BLaER1 (cell line): Measurements from ENCODE around the gene ULBP3.
A peak's percentile ranks its signal among the peaks of the same experiment; 100 is the strongest.

Experiments used
- H3K27ac ChIP-seq: shearing (Covaris generic); formaldehyde crosslinking; 2 replicates; pipeline ENCODE4 v1.8.1; 2022
- H3K27me3 ChIP-seq: shearing (Covaris generic); formaldehyde crosslinking; 2 replicates; pipeline ENCODE4 v1.8.1; 2022
- H3K36me3 ChIP-seq: shearing (Covaris generic); formaldehyde crosslinking; 2 replicates; pipeline ENCODE4 v1.8.1; 2022
- H3K4me1 ChIP-seq: shearing (Covaris generic); formaldehyde crosslinking; 2 replicates; pipeline ENCODE4 v1.8.1; 2022
- H3K4me2 ChIP-seq: shearing (Covaris generic); formaldehyde crosslinking; 2 replicates; pipeline ENCODE4 v1.8.1; 2022
- H3K4me3 ChIP-seq: shearing (Covaris generic); formaldehyde crosslinking; 2 replicates; pipeline ENCODE4 v1.8.1; 2022
- H3K9ac ChIP-seq: shearing (Covaris generic); formaldehyde crosslinking; 2 replicates; pipeline ENCODE4 v1.8.1; 2022
- H3K9me3 ChIP-seq: shearing (Covaris generic); formaldehyde crosslinking; 2 replicates; pipeline ENCODE4 v1.8.1; 2022
- H4K20me1 ChIP-seq: shearing (Covaris generic); formaldehyde crosslinking; 2 replicates; pipeline ENCODE4 v1.8.1; 2022
- Cebpa-rat ChIP-seq: shearing (Covaris generic); IDR thresholded peaks from 2 replicates; pipeline ENCODE4 v1.8.1; 2022

Gene ULBP3

DNA sequence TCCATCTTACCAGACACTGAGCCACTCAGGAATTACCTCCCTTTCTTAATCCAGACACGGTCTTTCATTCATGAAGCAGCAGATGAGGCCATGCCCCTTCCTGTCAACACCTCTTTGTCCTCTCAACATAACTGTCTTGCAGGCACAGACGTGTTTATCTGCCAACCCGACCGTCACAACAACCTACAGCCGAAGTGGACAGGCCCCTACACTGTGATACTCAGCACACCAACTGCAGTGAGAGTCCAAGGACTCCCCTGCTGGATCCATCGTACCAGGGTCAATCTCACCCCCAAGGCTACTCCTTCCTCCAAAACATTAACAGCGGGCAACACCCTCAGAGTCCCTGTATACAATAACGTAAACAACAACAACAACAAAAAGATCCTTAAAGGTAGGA lies 30.6 kb upstream of the ULBP3 start:
- Histone ChIP-seq H3K9ac (no peak overlapping the region), H3K4me1 (peaks cover 17% of the 10 kb centered on the region), H3K27me3 (no peaks in the 10 kb centered on the region), H3K27ac (no peak overlapping the region), H3K4me3 (no peak overlapping the region), H3K4me2 (no peak overlapping the region), H4K20me1 (no peaks in the 10 kb centered on the region), H3K36me3 (no peaks in the 10 kb centered on the region), H3K9me3 (peaks cover 16% of the 10 kb centered on the region)
- no peak for TF ChIP-seq Cebpa-rat

DNA sequence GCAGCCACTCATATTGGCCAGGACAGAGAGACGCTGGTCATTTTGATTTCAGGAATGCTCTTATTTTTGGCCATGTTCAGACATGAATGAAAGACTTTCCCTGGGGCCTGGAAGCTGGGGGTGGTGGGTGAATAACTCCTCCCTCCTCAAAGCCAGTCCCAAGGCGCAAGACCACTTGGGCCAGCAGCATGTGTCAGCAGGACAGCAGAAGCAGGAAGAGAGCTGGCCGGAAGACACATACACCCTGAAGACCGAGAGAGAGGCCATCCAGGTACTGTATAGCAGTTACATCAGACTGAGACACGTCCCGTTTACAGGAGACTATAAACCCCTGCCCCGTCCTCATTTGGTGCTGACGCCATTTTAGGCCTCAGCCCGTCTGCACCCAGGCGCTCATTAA lies 29.2 kb upstream of the ULBP3 start:
- peaks cover 31% of the 10 kb centered on the region for H3K4me1 ChIP-seq
- H3K9ac ChIP-seq, result no peak overlapping the region
- peaks cover 16% of the 10 kb centered on the region for H3K9me3 ChIP-seq
- H3K4me2 ChIP-seq, result no peak overlapping the region
- no peaks in the 10 kb centered on the region for H3K36me3 ChIP-seq
- H3K4me3 ChIP-seq, result no peak overlapping the region
- no peaks in the 10 kb centered on the region for H3K27me3 ChIP-seq
- no peak overlapping the region for H3K27ac ChIP-seq
- H4K20me1 ChIP-seq, result no peaks in the 10 kb centered on the region
- TF ChIP-seq Cebpa-rat, result no peak

DNA sequence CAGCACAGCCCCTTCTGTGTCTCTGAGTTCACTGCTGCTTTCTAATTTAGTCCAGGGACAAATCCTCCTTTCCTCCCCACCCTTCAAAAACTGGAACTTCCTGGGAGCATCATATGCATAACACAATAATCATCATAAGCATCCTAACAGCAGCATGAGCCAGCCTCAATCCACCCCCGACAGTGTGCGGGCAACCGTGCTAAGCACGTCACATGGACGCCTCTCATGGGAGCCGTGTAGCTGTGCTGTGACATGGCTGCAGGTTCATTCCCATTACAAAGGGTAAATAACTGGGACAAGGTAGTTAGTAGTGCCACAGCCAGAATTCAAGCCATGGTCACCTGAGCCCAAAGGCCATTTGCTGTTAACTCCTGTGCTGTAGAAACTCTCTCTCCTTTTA lies 24.5 kb upstream of the ULBP3 start:
- peaks cover under 1% of the 10 kb centered on the region; the same call in 1 of the 2 replicates for H3K9me3 ChIP-seq
- no peak overlapping the region for H3K4me3 ChIP-seq
- peak overlapping the region; percentile 63 for H3K4me2 ChIP-seq
- H3K36me3 ChIP-seq, result no peaks in the 10 kb centered on the region
- H4K20me1 ChIP-seq, result no peaks in the 10 kb centered on the region
- no peak for TF ChIP-seq Cebpa-rat
- H3K27ac ChIP-seq, result no peak overlapping the region
- H3K4me1 ChIP-seq, result peaks cover 38% of the 10 kb centered on the region
- H3K27me3 ChIP-seq, result no peaks in the 10 kb centered on the region
- H3K9ac ChIP-seq, result no peak overlapping the region

DNA sequence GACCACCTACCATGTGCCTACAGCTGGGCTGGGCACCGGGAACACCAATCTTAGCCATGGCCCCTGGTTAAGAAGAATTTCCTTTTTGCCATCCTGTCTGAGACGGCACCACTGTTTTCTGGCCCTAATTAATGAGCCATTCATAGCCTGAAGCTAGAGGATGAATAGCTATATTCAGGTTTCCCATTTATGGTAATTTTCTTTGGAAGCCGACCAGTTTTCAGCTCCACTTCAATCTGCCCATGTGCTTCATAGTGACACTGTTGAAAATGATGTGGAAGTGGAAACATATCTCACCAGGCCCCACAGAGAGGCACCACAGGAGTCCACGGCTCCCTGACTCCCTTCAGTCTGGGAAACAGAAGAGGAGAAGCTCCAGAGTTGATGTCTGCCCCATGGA lies 22.6 kb upstream of the ULBP3 start:
- H3K36me3 ChIP-seq, result no peaks in the 10 kb centered on the region
- H3K9me3 ChIP-seq, result no peaks in the 10 kb centered on the region
- H3K4me3 ChIP-seq, result no peak overlapping the region
- peaks cover 38% of the 10 kb centered on the region for H3K4me1 ChIP-seq
- no peaks in the 10 kb centered on the region for H3K27me3 ChIP-seq
- H3K4me2 ChIP-seq, result no peak overlapping the region
- no peaks in the 10 kb centered on the region for H4K20me1 ChIP-seq
- H3K9ac ChIP-seq, result no peak overlapping the region
- TF ChIP-seq Cebpa-rat, result no peak
- H3K27ac ChIP-seq, result no peak overlapping the region

DNA sequence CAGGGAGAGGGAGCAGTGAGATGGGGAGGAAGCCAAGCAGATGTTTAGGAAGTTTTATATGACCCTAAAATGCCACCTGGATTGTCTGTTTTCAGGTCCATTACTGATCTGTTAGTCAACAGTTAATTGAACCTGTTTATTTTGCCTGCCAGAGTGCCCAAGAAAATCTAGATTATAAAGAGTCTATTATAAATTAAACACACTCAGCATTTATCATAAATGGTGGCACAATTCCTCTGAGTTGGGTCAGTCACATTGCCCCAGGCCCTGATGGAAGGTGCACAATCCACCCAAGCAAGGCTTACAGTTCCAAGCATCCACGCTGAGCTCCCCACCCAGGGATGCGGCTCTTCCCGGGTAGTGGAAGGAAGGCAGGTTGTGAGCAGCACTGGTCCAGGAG lies 21.4 kb upstream of the ULBP3 start:
- TF ChIP-seq Cebpa-rat, result no peak
- H3K4me3 ChIP-seq, result no peak overlapping the region
- no peak overlapping the region for H3K4me2 ChIP-seq
- no peak overlapping the region for H3K9ac ChIP-seq
- H3K27ac ChIP-seq, result no peak overlapping the region
- no peaks in the 10 kb centered on the region for H3K9me3 ChIP-seq
- H3K27me3 ChIP-seq, result no peaks in the 10 kb centered on the region
- no peaks in the 10 kb centered on the region for H3K36me3 ChIP-seq
- H4K20me1 ChIP-seq, result no peaks in the 10 kb centered on the region
- peaks cover 29% of the 10 kb centered on the region for H3K4me1 ChIP-seq

DNA sequence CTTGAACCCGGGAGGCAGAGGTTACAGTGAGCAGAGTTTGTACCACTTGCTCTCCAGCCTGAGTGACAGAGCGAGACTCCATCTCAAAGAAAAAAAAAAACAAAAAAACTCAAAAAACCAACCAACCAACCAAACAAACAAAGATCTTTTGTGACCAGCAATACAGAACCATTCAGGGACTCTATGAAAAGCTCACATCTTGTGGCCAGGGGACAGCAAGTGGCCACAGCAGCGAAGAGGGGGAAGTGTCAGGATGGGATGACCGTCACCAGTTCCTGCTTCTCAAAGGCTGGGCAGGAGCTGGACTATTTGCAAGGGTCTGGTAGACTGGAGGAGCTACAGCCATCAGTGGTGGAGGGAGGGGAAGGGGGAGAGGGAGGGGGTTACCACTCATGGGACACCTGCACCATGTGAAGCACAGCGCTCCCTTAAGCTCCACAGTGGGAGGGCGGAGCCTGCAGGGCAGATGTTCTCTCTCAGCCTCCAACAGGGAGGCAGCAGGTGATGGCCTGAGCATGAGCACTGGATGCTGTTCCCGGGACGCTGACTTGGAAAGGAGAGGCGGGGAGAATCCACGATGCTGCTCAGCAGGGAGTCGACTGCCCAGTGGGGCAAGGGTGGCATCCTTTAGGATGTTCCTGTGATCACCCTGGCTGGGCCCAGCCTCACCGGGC lies 19.7 kb upstream of the ULBP3 start:
- H3K36me3 ChIP-seq, result no peaks in the 10 kb centered on the region
- TF ChIP-seq Cebpa-rat, result no peak
- no peak overlapping the region for H3K27ac ChIP-seq
- no peaks in the 10 kb centered on the region for H3K9me3 ChIP-seq
- no peak overlapping the region for H3K4me3 ChIP-seq
- no peak overlapping the region for H3K9ac ChIP-seq
- H3K4me2 ChIP-seq, result no peak overlapping the region
- H3K27me3 ChIP-seq, result no peaks in the 10 kb centered on the region
- H3K4me1 ChIP-seq, result peaks cover 18% of the 10 kb centered on the region
- H4K20me1 ChIP-seq, result no peaks in the 10 kb centered on the region

DNA sequence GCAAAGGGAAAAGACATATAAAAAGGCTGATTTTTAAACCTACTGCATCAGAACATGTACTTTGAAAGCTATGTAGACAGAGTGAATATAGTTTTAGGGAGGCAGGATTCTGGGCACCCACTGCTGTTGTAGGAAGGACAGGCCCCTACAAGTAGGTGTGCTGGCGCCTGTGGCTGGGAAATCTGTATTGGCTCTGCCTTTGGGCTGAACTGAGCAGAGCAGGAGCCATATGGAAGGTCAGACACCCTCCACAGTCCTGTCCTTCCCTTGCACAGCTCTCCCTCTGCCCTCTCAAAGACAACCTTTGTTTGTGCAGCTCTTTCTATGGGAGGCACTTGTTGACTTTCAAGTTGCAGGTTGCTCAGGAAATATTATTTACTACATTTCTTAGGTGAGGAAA lies 18.4 kb upstream of the ULBP3 start:
- Histone ChIP-seq H3K27me3 (no peaks in the 10 kb centered on the region), H3K4me2 (no peak overlapping the region), H3K9ac (no peak overlapping the region), H3K36me3 (no peaks in the 10 kb centered on the region), H3K9me3 (no peaks in the 10 kb centered on the region), H3K4me3 (no peak overlapping the region), H4K20me1 (no peaks in the 10 kb centered on the region), H3K4me1 (peaks cover 19% of the 10 kb centered on the region), H3K27ac (no peak overlapping the region)
- TF ChIP-seq Cebpa-rat, result no peak

DNA sequence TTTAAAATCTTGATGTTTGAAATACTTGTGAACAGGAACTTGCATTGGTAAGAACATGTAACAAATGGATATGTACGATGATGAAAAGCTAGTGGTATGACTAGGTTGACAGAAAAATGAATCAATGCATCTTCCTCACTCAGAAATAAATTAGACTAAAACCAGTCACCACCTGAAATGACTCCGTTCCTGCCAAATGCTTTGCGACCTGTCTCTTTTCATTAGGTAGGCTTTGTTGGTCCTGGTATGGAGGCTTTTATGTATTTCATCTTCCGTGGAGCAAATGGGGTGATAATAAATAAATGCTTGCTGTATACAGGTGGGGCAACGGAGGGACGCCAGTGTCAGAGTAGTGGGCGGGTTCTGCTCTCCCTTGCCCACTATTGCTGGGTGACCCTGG lies 17.1 kb upstream of the ULBP3 start:
- no peaks in the 10 kb centered on the region for H4K20me1 ChIP-seq
- H3K36me3 ChIP-seq, result no peaks in the 10 kb centered on the region
- no peak overlapping the region for H3K4me2 ChIP-seq
- no peak for TF ChIP-seq Cebpa-rat
- no peaks in the 10 kb centered on the region for H3K9me3 ChIP-seq
- H3K9ac ChIP-seq, result no peak overlapping the region
- no peak overlapping the region for H3K4me3 ChIP-seq
- H3K27ac ChIP-seq, result no peak overlapping the region
- H3K4me1 ChIP-seq, result peaks cover 22% of the 10 kb centered on the region
- H3K27me3 ChIP-seq, result no peaks in the 10 kb centered on the region

DNA sequence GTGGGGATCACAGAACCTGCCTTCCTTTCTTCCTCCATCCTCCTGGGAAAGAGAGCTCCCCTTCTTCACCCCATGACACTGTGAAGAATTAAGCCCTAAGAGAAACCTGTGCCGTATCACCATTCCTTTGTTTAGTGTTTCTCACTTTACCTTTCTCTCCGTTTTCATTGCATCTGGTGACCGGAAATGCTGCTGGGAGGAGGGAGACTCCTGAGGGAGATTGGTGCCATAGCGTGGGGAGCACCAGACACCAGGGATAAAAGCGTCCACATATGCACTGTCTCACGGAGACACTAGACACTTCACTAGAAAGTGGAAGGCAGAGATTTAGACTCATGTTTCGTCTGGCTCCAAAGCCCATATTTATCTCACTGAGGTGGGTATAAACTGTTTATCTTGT lies 15.5 kb upstream of the ULBP3 start:
- Histone ChIP-seq H3K4me1 (peaks cover 38% of the 10 kb centered on the region), H3K27ac (no peak overlapping the region), H3K4me3 (no peak overlapping the region), H3K9me3 (no peaks in the 10 kb centered on the region), H3K27me3 (no peaks in the 10 kb centered on the region), H3K36me3 (no peaks in the 10 kb centered on the region), H4K20me1 (peaks cover 5% of the 10 kb centered on the region; the same call in 1 of the 2 replicates), H3K4me2 (no peak overlapping the region), H3K9ac (no peak overlapping the region)
- TF ChIP-seq Cebpa-rat, result no peak

DNA sequence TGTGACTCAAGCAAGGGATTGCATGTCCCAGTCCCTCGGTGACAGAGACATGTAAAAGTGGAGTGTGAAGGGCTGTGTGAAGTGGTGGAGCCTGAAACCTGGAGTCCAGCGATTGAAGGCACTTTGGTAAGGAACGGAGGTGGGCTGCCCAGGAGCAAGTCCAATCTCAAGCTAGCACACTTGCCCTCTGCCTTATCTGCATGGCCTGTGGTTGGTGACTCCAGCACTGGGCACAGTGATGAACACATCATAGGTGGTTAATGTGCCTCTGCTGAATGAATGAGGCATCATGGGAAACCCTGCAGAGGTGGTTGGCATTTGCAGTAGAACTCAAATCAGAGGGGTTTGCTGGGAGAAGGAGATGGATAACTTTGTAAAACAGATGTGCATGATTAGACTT lies 14.9 kb upstream of the ULBP3 start:
- Histone ChIP-seq H3K9ac (no peak overlapping the region), H3K27ac (no peak overlapping the region), H3K36me3 (no peaks in the 10 kb centered on the region), H3K9me3 (no peaks in the 10 kb centered on the region), H3K4me2 (peak overlapping the region; percentile 55), H4K20me1 (peaks cover 5% of the 10 kb centered on the region; the same call in 1 of the 2 replicates), H3K4me3 (no peak overlapping the region), H3K27me3 (no peaks in the 10 kb centered on the region), H3K4me1 (peaks cover 44% of the 10 kb centered on the region)
- no peak for TF ChIP-seq Cebpa-rat

DNA sequence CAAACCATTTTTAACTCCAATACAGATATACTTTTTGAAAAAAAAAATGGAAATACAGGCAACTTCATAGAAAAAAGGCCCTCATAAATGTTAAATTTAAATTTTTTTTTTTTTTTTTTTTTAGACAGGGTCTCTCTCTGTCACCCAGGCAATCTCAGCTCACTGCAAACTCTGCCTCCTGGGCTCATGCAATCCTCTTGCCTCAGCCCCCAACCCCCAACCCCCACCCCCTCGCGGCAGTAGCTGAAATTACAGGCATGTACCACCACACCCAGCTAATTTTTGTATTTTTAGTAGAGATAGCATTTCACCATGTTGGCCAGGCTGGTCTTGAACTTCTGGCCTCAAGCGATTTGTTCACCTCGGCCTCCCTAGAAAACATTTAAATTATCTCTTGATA lies 12.8 kb upstream of the ULBP3 start:
- Histone ChIP-seq H3K4me1 (peaks cover 46% of the 10 kb centered on the region), H3K27me3 (no peaks in the 10 kb centered on the region), H3K36me3 (no peaks in the 10 kb centered on the region), H4K20me1 (peaks cover 5% of the 10 kb centered on the region; the same call in 1 of the 2 replicates), H3K9me3 (no peaks in the 10 kb centered on the region), H3K4me3 (no peak overlapping the region), H3K9ac (no peak overlapping the region), H3K4me2 (no peak overlapping the region), H3K27ac (no peak overlapping the region)
- TF ChIP-seq Cebpa-rat, result no peak
